HG03442 (cell line): ENCODE measurements around the gene LDHD.
A peak's percentile ranks its signal among the peaks of the same experiment; 100 is the strongest.

Experiments used
- ATAC-seq: cut with Tn5 transposase; IDR thresholded peaks from one replicate; pipeline ENCODE4 v1.9.1; 2021; ENCODE audit warnings: mild to moderate bottlenecking, moderate library complexity; ENCODE audit not compliant: unreplicated experiment

The LDHD gene

GRCh38 chr16:75114946-75115825 lies 1.4 kb downstream of the LDHD start:
- no peak for ATAC-seq

DNA sequence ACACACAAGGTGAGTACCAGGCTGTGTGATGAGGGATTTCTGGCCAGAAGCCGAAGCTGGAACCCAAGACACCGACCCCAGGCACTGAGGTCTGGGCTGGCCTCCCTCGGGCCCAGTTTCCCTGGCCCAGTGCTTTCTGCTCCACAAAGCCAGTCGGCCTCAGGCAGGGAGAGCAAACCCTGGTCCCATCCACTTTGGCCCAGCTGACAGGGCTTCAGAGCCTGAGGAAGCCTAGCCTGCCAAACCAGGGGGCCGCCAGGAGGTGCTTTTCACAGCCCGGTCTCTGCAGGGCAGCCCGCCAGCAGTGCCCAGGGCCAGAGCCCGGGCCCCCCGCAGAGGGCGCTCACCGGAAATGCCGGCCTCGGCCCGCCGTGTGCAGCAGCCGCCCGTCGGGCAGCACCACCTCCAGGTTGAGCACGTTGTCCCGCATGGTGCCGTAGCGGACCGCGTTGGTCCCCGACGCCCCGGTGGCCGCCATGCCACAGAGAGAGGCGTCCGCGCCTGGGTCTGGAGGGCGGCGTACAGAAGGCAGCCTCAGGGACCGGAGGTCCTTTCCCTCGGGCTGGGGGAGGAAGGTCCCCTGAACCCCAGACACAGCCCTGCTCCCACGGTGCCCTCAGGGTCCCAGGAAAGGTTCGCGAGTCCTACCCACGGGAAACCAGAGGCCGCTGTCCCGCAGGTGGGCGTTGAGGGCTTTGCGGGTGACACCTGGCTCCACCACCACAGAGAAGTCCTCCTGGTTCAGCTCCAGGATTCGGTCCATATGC lies 2.2 kb downstream of the LDHD start:
- ATAC-seq = no peak

GRCh38 chr16:75113541-75114121 lies 2.9 kb downstream of the LDHD start:
- ATAC-seq = no peak

GRCh38 chr16:75112734-75113491 lies 3.7 kb downstream of the LDHD start:
- ATAC-seq = no peak

GRCh38 chr16:75111961-75112733 lies 4.4 kb downstream of the LDHD start:
- ATAC-seq = no peak

- peak; percentile 13 for ATAC-seq
Observed at GRCh38 chr16:75111514-75111940, 5.1 kb downstream of the LDHD start.

DNA sequence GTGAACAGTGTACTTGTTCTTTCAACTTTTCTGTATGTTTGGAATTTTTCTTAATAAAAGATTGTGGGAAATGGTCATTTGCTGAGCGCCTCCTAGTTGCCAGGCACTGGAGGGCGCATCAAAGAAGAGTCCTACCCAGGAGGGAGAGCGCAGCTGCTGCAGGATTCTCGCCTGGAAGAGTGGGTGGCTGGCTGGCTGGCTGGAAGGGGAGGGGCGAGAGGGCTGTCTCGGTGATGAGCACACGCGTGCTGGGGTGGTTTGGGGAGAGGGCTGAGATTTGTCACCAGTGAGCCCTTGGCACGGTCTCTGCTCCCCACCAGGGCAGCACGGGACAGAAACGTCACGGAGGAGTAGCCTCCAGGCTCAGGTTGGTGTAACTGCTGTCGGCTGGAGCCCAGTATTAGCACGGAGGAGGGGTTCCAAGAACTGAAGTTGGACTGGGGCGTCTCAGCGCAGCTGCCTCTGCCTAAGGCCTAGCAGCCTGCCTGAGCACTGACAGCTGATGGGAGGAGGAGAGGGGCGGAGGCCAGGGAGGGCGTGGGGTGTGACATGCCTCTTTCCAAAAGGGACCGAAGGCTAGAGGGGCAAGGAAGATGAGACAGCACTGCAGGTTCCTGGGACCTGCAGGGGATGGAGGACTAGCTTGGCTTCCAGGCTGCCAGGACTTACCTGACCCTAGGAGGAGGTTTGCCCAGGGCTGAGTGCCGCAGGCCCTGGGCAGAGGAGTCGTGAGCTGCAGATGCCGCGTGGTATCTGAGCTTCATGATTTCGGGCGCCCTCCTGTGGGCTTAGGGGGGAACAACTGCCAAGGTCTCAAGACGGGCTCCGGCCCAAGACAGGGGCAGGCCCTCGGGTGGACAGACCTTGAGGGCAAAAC lies 5.7 kb downstream of the LDHD start:
- ATAC-seq = peak; percentile 71

DNA sequence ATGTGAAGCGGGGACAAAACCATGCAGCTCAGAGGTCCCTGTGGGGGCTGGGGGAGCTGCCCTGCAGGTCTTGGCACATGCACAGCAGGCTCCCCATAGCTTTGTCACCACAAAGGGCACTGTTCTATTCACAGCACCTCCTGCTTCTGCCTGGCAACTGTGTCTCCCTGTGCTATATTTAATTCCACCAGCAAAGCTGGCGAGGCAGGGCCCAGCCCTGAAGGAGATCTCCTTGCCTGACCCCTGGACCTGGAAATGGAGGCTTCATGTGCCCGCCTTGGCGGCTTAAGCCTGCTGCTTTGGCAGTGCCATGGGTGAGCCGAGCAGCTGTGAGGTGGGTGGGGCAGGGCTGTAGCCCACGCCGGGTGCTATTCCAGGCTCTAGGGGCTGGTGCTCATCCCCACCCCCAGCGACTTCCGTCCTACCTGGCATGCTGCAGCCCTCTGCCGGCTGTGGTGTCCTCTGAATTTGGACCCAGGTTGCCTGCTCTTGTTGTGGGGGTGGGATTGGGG lies 6.8 kb downstream of the LDHD start:
- no peak for ATAC-seq

- peak; percentile 46 for ATAC-seq
Observed at GRCh38 chr16:75108792-75109731, 7.5 kb downstream of the LDHD start.

GRCh38 chr16:75107505-75107904 lies 9.1 kb downstream of the LDHD start:
- ATAC-seq = no peak

DNA sequence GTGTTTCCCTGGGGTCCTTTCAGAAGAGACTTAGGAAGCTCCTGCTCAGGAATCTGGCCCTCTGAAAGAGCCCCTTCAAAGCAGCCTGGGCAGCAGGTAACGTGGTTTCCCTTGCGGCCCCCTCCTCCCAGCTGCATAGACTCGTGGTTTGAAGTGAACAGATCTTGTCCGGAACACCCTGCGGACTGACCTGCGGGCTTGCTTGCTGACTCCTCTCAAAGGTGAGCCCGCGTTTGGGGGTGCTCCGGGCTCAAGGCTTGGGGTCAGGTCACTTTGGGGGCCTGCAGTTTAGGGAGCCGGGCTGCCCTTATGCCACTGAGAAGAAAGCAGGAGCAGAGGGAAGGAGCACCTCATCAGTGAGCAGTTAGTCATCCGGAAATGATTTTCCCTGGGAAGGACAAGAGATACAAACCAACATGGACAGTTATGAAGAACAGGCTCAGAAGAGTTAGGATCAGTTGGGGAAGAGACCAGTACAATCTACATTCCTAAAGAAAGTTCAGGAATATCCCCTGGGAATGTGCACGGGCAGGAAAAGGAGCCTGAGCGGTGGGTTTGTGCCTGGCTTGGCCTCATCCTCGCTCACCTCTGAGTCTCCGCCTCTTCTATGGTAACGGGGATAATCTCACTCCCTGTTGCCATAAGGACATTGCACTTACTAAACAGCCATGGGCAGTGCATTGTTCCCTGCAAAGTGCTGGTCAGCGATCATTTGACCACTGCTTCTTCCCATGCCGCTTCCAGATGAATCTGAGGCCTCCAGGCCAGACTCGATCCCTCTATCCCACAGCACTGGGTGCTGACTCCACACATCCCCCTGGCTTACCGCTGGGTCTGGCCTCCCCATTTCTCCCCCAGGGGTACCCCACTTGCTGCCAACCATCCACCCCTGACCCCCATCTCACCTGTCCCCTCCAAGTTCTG lies 10.0 kb downstream of the LDHD start:
- ATAC-seq = no peak

DNA sequence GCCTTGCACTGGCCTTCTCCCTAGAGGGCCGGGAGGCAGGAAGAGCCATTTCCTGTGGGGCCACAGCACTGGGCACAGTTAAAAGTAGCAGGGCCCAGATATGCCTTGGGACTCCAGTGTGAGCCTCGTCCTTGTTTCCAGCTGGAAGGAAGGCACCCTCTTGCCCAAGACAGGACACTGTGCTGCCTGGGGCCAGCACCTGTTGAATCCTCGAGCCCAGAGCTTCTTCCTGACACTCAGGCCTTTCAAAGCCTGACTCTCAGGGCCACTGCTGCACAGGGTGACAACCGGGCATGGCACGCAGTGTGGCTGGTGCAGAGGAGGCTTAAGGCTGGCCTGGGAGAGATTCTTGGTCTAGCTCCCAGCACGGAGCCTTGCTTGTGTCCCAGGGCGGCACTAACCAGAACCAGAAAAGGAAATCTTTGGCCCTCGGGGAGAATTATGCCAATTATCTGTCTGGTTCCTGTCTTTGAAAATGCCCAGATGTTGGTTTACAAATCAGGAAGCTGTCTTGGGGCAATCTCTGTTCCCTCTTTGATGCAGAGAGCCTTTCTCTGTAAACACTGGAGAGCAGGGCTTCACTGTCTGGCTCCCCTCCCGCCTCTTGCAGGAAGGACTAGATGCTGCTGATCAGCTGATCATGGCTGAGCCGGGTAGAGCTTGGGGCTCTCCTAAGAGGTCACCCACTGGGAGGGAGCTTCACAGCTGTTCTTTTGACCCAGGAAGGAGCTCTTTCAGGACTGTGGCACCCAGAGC lies 11.1 kb downstream of the LDHD start:
- ATAC-seq = no peak

DNA sequence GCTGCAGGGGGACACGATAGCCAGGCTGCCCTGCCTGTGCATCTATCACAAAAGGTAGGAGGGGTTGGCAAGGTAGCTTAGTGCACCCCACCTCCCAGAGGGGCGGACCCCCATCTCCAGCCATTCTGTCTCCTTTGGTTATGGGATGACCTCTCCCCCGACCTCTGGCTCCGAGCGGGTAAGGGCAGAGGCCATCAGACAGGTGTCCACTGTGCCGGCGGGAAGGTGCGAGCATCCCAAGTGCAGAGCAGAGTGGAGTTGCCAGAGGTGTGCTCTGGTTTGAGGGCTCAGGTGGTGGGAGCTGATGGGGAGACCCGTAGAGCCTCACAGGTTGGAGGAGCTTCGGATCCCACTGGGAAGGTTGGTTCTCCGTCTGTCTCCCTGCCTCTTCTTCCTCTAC lies 11.7 kb downstream of the LDHD start:
- ATAC-seq = no peak

DNA sequence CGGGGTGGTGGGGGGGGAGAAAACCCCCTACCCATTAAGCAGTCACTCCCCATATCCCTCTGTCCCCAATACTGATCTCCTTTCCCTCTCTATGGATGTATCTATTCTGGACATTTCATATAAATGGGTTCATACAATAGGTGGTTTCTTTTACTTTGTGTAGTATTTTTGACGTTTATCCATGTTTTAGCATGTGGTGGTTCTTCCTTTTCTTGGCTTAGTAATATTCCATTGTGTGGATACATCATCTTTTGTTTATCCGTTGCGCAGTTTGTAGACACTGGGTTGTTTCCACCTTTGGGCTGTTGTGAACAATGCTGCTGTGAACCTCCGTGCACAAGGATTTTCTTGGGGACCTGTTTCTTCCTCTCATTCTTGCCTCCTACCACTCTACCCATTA lies 12.6 kb downstream of the LDHD start:
- no peak for ATAC-seq

- ATAC-seq = no peak
Observed at GRCh38 chr16:75102595-75102994, 14.0 kb downstream of the LDHD start.

DNA sequence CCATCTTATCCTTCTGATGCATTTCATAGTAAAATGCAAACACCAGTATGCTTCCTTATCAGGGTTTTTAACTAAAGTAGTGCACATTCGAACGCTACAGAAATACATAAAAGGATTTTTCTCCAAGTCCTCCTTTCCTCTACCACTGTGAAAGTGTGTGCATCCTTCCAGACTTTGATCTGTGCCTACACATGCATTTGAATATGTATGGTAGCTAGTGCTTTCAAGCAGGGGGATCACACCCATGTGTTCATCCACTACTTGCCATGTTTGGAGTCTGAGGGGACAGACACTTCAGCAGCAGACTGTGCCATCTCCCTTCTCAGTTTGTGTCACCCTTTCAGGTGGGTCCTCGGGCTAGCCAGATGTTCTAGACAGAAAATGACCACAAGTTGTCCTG lies 14.9 kb downstream of the LDHD start:
- ATAC-seq = no peak
